H9 (cell line): ENCODE measurements around the gene CDC25C. TPM values are rescaled to one million over a fixed set of nuclear protein-coding genes. Genes with fewer than 3 reads are reported as not detected.

ENCODE experiments used
- DNase-seq: peaks from one replicate; pipeline ENCODE4 v3.0.0-alpha.2; 2017
- H2AFZ ChIP-seq: one replicate; pipeline ENCODE4 v1.6.1; 2013; ENCODE audit warnings: mild to moderate bottlenecking, low read length, control low read depth, moderate library complexity
- H2AK5ac ChIP-seq: 2 replicates; pipeline ENCODE4 v1.6.1; 2013; ENCODE audit warnings: low read length, control low read depth, mixed read lengths; ENCODE audit not compliant: insufficient read length
- H2BK120ac ChIP-seq: one replicate; pipeline ENCODE4 v1.6.1; 2013; ENCODE audit warnings: low read depth, mild to moderate bottlenecking, low read length, control low read depth, inconsistent platforms; ENCODE audit not compliant: poor library complexity, severe bottlenecking
- H2BK12ac ChIP-seq: 2 replicates; pipeline ENCODE4 v1.6.1; 2013; ENCODE audit warnings: low read length, control low read depth, mixed read lengths, low read depth; ENCODE audit not compliant: insufficient read length
- H2BK15ac ChIP-seq: 2 replicates; pipeline ENCODE4 v1.6.1; 2013; ENCODE audit warnings: low read depth, low read length, control low read depth
- H2BK20ac ChIP-seq: one replicate; pipeline ENCODE4 v1.6.1; 2013; ENCODE audit warnings: low read depth, mild to moderate bottlenecking, low read length, control low read depth, inconsistent platforms; ENCODE audit not compliant: poor library complexity, severe bottlenecking
- H2BK5ac ChIP-seq: 2 replicates; pipeline ENCODE4 v1.6.1; 2013; ENCODE audit warnings: low read length, control low read depth, mixed read lengths; ENCODE audit not compliant: insufficient read length
- H3K14ac ChIP-seq: 2 replicates; pipeline ENCODE4 v1.6.1; 2013; ENCODE audit warnings: low read length, control low read depth; ENCODE audit not compliant: insufficient read depth
- H3K18ac ChIP-seq: 2 replicates; pipeline ENCODE4 v1.6.1; 2013; ENCODE audit warnings: low read depth, mild to moderate bottlenecking, mixed read lengths, low read length, control low read depth; ENCODE audit not compliant: insufficient read length
- H3K23ac ChIP-seq: 2 replicates; pipeline ENCODE4 v1.6.1; 2013; ENCODE audit warnings: low read length, control low read depth, mixed read lengths, low read depth; ENCODE audit not compliant: insufficient read length
- H3K23me2 ChIP-seq: 2 replicates; pipeline ENCODE4 v1.6.1; 2013; ENCODE audit warnings: low read depth, mild to moderate bottlenecking, mixed read lengths, low read length, control low read depth; ENCODE audit not compliant: insufficient read length, poor library complexity, severe bottlenecking
- H3K27ac ChIP-seq: 2 replicates; pipeline ENCODE4 v1.5.1; 2013; ENCODE audit warnings: low read length, control low read depth, mixed read lengths, low read depth; ENCODE audit not compliant: insufficient read length
- H3K27me3 ChIP-seq: 2 replicates; pipeline ENCODE4 v1.6.1; 2013; ENCODE audit warnings: low read length, control low read depth, inconsistent platforms; ENCODE audit not compliant: insufficient read depth
- H3K4ac ChIP-seq: 2 replicates; pipeline ENCODE4 v1.6.1; 2013; ENCODE audit warnings: low read depth, mild to moderate bottlenecking, control low read depth, inconsistent platforms, low read length, moderate library complexity
- H3K4me1 ChIP-seq: 2 replicates; pipeline ENCODE4 v1.6.1; 2013; ENCODE audit warnings: low read length, control low read depth, inconsistent platforms; ENCODE audit not compliant: insufficient read depth
- H3K4me2 ChIP-seq: 2 replicates; pipeline ENCODE4 v1.6.1; 2013; ENCODE audit warnings: low read length, control low read depth, mixed read lengths; ENCODE audit not compliant: insufficient read length, insufficient read depth
- H3K56ac ChIP-seq: 2 replicates; pipeline ENCODE4 v1.6.1; 2013; ENCODE audit warnings: low read depth, mild to moderate bottlenecking, mixed read lengths, low read length, control low read depth; ENCODE audit not compliant: insufficient read length
- H3K79me1 ChIP-seq: 2 replicates; pipeline ENCODE4 v1.6.1; 2013; ENCODE audit warnings: low read depth, mild to moderate bottlenecking, moderate library complexity, low read length, control low read depth, inconsistent platforms; ENCODE audit not compliant: insufficient read depth, poor library complexity, severe bottlenecking
- H3K79me2 ChIP-seq: 2 replicates; pipeline ENCODE4 v1.6.1; 2013; ENCODE audit warnings: low read length, control low read depth, inconsistent platforms; ENCODE audit not compliant: insufficient read depth
- H3K9ac ChIP-seq: 2 replicates; pipeline ENCODE4 v1.6.1; 2013; ENCODE audit warnings: low read length, control low read depth, mixed read lengths; ENCODE audit not compliant: insufficient read length; ENCODE audit errors: extremely low read depth
- H3K9me3 ChIP-seq: one replicate; pipeline ENCODE4 v1.6.1; 2013; ENCODE audit warnings: low read depth, low read length, inconsistent platforms; ENCODE audit not compliant: control insufficient read depth
- H3T11ph ChIP-seq: one replicate; pipeline ENCODE4 v1.6.1; 2013; ENCODE audit warnings: mild to moderate bottlenecking, low read length, control low read depth, inconsistent platforms
- H4K20me1 ChIP-seq: one replicate; pipeline ENCODE4 v1.6.1; 2013; ENCODE audit not compliant: control insufficient read depth, insufficient read length, insufficient read depth
- H4K5ac ChIP-seq: 2 replicates; pipeline ENCODE4 v1.6.1; 2013; ENCODE audit warnings: low read depth, mild to moderate bottlenecking, mixed read lengths, low read length, control low read depth; ENCODE audit not compliant: insufficient read length
- H4K8ac ChIP-seq: replicated peaks from 2 replicates; pipeline ENCODE4 v1.6.1; 2013; ENCODE audit warnings: low read length, control low read depth, mixed read lengths, low read depth; ENCODE audit not compliant: insufficient read length
- H4K91ac ChIP-seq: 2 replicates; pipeline ENCODE4 v1.6.1; 2013; ENCODE audit warnings: low read depth, mild to moderate bottlenecking, moderate library complexity, mixed read lengths, low read length, control low read depth; ENCODE audit not compliant: insufficient read length
- H3K27ac Mint-ChIP-seq, 3 experiments: 2 replicates in 2 of 3; 3 replicates in 1 of 3; pipeline ENCODE4 v1.8.0; 2020 to 2021; ENCODE audit warnings: mixed read lengths in 3 of 3, mild to moderate bottlenecking in 1 of 3, moderate library complexity in 1 of 3
- H3K27me3 Mint-ChIP-seq: 2 replicates; pipeline ENCODE4 v1.8.0; 2021; ENCODE audit warnings: low read depth, mild to moderate bottlenecking, moderate library complexity, mixed read lengths
- H3K36me3 Mint-ChIP-seq, 3 experiments: 2 replicates in 2 of 3; 3 replicates in 1 of 3; pipeline ENCODE4 v1.8.0; 2020 to 2021; ENCODE audit warnings: low read depth in 3 of 3, mixed read lengths in 3 of 3; ENCODE audit not compliant: insufficient read depth in 1 of 3
- H3K4me1 Mint-ChIP-seq, 2 experiments: 2 replicates each; pipeline ENCODE4 v1.8.0; 2020; ENCODE audit warnings: mixed read lengths in 2 of 2
- H3K4me3 Mint-ChIP-seq, 2 experiments: 2 replicates in 1 of 2; 3 replicates in 1 of 2; pipeline ENCODE4 v1.8.0; 2020 to 2021; ENCODE audit warnings: mild to moderate bottlenecking in 2 of 2, mixed read lengths in 2 of 2, moderate library complexity in 1 of 2
- H3K9me3 Mint-ChIP-seq, 2 experiments: 2 replicates in 1 of 2; 3 replicates in 1 of 2; pipeline ENCODE4 v1.8.0; 2020; ENCODE audit warnings: mild to moderate bottlenecking in 2 of 2, mixed read lengths in 2 of 2, moderate library complexity in 1 of 2
- WGBS: extraction: QIAGEN DNeasy Blood & Tissue Kit; methylation state at CpG from one replicate; pipeline ENCODE4 v1.1.7; 2013; ENCODE audit warnings: missing lambda C conversion rate, low lambda C conversion rate, mixed read lengths; ENCODE audit not compliant: insufficient read length; ENCODE audit errors: extremely low coverage; 5-methylcytosine and 5-hydroxymethylcytosine counted together
- total RNA-seq: library from RNA; stranded (reverse); gene quantifications from 2 replicates; pipeline ENCODE4 v1.2.1, GENCODE V29; 2021
- TF ChIP-seq, protein P1 (sequence below): fragments of 200-600 bp; sonication (generic); conservative IDR thresholded peaks from 3 replicates; pipeline ENCODE4 v1.8.0; 2021; ENCODE audit warnings: antibody characterized with exemption, mild to moderate bottlenecking

The CDC25C gene
- total RNA-seq, 1 experiment from 2014 or later: 22.8 TPM

DNA sequence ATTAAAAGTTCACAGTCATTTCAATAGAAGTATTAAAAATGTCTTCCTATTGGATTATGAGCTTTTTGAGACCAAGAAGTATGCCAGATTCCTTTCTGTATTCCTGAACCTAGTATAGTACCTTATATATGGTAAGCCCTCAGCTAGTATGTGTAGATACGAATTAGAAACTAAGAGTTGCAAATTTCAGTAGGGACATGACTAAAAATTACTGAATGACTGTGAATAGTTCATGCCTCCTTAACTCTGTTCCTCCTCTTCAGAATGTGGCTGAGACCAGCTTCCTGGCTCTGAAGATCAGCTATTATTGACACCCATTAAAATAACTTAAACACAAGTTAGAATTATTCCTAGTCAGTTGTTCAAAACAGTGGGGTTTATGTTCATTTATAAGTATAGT, 40.6 kb upstream of the CDC25C start:
- H3K4me3 Mint-ChIP-seq: no peak overlapping the region
- Histone ChIP-seq H4K5ac (no peak overlapping the region), H4K20me1 (no peaks in the 10 kb centered on the region), H3T11ph (no peak overlapping the region), H3K79me2 (peaks cover 2% of the 10 kb centered on the region; the same call in 1 of the 2 replicates), H3K56ac (no peak overlapping the region), H3K23me2 (no peaks in the 10 kb centered on the region), H3K9ac (no peak overlapping the region), H2BK12ac (no peak overlapping the region), H3K4ac (no peak overlapping the region), H3K27ac (no peak overlapping the region), H4K8ac (no peak overlapping the region), H3K27me3 (no peaks in the 10 kb centered on the region), H3K4me2 (no peak overlapping the region), H3K4me1 (no peaks in the 10 kb centered on the region), H2BK120ac (no peak overlapping the region), H3K79me1 (peaks cover 8% of the 10 kb centered on the region), H4K91ac (no peak overlapping the region), H3K18ac (no peak overlapping the region), H3K23ac (no peak overlapping the region), H2BK5ac (no peak overlapping the region), H2AFZ (no peak overlapping the region), H3K9me3 (no peaks in the 10 kb centered on the region), H2BK20ac (no peak overlapping the region), H2AK5ac (no peak overlapping the region), H3K14ac (no peak overlapping the region), H2BK15ac (no peak overlapping the region)
- H3K9me3 Mint-ChIP-seq: no peaks in the 10 kb centered on the region
- no peaks in the 10 kb centered on the region for H3K4me1 Mint-ChIP-seq
- TF ChIP-seq, protein P1, sequence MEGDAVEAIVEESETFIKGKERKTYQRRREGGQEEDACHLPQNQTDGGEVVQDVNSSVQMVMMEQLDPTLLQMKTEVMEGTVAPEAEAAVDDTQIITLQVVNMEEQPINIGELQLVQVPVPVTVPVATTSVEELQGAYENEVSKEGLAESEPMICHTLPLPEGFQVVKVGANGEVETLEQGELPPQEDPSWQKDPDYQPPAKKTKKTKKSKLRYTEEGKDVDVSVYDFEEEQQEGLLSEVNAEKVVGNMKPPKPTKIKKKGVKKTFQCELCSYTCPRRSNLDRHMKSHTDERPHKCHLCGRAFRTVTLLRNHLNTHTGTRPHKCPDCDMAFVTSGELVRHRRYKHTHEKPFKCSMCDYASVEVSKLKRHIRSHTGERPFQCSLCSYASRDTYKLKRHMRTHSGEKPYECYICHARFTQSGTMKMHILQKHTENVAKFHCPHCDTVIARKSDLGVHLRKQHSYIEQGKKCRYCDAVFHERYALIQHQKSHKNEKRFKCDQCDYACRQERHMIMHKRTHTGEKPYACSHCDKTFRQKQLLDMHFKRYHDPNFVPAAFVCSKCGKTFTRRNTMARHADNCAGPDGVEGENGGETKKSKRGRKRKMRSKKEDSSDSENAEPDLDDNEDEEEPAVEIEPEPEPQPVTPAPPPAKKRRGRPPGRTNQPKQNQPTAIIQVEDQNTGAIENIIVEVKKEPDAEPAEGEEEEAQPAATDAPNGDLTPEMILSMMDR: no peak
- no peak overlapping the region; a peak in 1 of 7 replicates for H3K27ac Mint-ChIP-seq
- DNase-seq: no peak
- H3K36me3 Mint-ChIP-seq: peaks cover 10 to 34% (median 26%) of the 10 kb centered on the region in 3 experiments; a peak in 6 of 7 replicates
- WGBS: no CpG with 5 or more reads among the region's 1 CpG
- no peaks in the 10 kb centered on the region for H3K27me3 Mint-ChIP-seq
